ENCODE measurements around the gene ABCC11. TPM values are rescaled to one million over a fixed set of nuclear protein-coding genes. Genes with fewer than 3 reads are reported as not detected.

The ABCC11 gene
- total RNA-seq, 1 experiment from 2014 or later: 0.83 TPM

DNA sequence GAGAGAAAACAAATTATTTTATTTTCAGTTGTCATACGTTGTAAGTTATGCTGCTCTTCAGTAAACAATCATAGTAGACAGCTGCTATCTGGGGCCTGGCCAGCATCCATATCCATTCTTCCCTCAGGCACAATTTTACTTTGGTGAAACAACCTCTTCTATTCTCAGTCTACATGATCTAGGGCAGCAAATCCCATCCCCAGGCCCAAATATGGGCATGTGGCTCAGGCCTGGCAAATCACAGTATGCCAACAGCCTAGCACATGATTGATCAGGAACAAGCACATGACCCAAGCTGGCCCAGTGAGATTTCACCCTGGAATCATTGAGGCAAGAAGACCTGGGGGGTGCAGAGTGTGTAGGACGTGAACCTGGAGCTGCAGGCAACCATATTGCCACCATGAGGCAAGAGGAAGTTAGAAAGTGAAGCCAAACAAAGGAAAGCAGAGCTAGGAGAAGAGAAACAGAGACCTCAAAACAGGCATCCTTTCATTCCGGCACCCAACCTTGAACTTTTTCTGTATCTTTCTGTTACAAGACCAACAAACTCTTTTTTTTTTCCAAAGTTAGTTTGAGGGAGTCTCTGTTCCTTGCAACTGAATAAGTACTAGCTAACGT is 81.3 kb downstream of the ABCC11 start:
- CTCF ChIA-PET: interaction anchor here (0.5 to 1.8 kb wide), 2 partner anchors 1024 to 1365 kb away, joined by 3 to 9 read pairs; no protein-coding TSS in a partner anchor
- Histone ChIP-seq H3F3A (ENCODE audit: insufficient read depth, low read depth) (0 out of 2 replicates have a peak, but pooled peaks cover 5% of the 10 kb centered on the region), H3K4me1 (replicated peaks; ENCODE audit: insufficient read depth) (peaks cover 13% of the 10 kb centered on the region), H3K27ac (peak overlapping the region; percentile 55), H3K4me3 (no peak overlapping the region), H3K36me3 (ENCODE audit: low read depth) (no peaks in the 10 kb centered on the region), H3K9me3 (ENCODE audit: insufficient read depth, low read depth) (no peaks in the 10 kb centered on the region), H3K4me2 (peak overlapping the region; percentile 46; the same call in 1 of the 2 replicates), H4K20me1 (ENCODE audit: insufficient read depth) (no peaks in the 10 kb centered on the region), H2AFZ (no peak overlapping the region), H3K9me2 (ENCODE audit: insufficient read depth) (no peaks in the 10 kb centered on the region), H3K79me2 (ENCODE audit: low read depth) (no peaks in the 10 kb centered on the region), H3K27me3 (ENCODE audit: insufficient read depth, low read depth) (no peaks in the 10 kb centered on the region)
- BruUV-seq (replicated peaks): no TSS peak
- POLR2A ChIA-PET (ENCODE audit: unreplicated experiment): no interaction called here
- peak in 1 of 2 experiments; percentile 45 for DNase-seq
- no peak for TF ChIP-seq EZH2 (IDR thresholded peaks at IDR 0.05; ENCODE audit: low read depth)
- TF ChIP-seq, protein P1, sequence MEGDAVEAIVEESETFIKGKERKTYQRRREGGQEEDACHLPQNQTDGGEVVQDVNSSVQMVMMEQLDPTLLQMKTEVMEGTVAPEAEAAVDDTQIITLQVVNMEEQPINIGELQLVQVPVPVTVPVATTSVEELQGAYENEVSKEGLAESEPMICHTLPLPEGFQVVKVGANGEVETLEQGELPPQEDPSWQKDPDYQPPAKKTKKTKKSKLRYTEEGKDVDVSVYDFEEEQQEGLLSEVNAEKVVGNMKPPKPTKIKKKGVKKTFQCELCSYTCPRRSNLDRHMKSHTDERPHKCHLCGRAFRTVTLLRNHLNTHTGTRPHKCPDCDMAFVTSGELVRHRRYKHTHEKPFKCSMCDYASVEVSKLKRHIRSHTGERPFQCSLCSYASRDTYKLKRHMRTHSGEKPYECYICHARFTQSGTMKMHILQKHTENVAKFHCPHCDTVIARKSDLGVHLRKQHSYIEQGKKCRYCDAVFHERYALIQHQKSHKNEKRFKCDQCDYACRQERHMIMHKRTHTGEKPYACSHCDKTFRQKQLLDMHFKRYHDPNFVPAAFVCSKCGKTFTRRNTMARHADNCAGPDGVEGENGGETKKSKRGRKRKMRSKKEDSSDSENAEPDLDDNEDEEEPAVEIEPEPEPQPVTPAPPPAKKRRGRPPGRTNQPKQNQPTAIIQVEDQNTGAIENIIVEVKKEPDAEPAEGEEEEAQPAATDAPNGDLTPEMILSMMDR (conservative IDR thresholded peaks at IDR 0.05): no peak
- intact Hi-C loops (cut with micrococcal nuclease; ENCODE audit: unreplicated experiment): loop anchor here (1.0 to 10.0 kb wide), 6 partner anchors 361 to 1311 kb away; partner anchors contain the start of gene NETO2

DNA sequence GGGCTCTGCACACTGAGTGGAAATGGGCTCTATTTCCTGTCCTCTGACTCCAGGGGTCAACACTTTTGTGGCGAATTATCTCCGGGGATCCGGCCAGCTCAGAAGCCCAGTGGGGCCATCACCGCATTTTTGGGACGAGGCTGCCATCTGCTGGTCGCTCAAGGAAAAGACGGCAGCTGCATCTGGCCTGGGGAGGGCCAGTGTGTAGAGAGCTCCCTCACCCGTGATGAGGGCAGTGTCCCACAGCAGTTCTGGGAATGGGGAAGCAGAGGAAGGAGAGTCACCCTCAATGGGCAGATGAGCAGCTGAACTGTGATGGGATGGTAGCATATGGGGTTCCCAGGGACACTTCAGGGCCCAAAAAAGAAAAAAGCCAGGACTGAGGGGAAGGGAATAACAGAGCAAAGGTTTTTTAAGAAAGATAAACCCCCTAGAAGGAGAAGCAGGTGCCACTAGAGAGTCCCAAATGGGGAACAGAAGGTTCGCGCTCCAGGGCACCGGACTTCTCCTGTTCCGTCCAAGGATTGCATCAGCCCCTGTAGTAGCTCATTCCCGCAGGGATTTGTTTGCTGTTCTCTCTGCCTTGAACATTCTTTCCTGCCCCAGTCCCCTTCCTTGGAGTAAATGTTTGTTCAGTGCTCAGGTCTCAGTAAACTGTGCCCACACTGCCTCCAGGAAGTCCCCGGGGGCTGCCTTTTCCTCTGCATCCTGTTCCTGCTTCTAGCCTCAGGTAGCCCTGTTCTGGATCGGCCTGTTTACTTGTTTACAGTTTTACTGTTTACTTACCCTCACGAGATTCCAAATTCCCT is 82.2 kb downstream of the ABCC11 start:
- POLR2A ChIA-PET (ENCODE audit: unreplicated experiment): interaction anchor here (0.6 kb wide), 1 partner anchor 286 kb away, joined by 5 read pairs; no protein-coding TSS in a partner anchor
- H3K4me2 ChIP-seq: peak overlapping the region; percentile 46

More for the DNA sequence above, 82.2 kb downstream of the ABCC11 start:
- Histone ChIP-seq H3K36me3 (ENCODE audit: low read depth) (no peaks in the 10 kb centered on the region), H3K4me3 (no peak overlapping the region), H3F3A (ENCODE audit: insufficient read depth, low read depth) (0 out of 2 replicates have a peak, but pooled peaks cover 5% of the 10 kb centered on the region), H3K79me2 (ENCODE audit: low read depth) (no peaks in the 10 kb centered on the region), H4K20me1 (ENCODE audit: insufficient read depth) (no peaks in the 10 kb centered on the region), H3K27ac (peak overlapping the region; percentile 55), H3K9me3 (ENCODE audit: insufficient read depth, low read depth) (no peaks in the 10 kb centered on the region), H3K4me1 (replicated peaks; ENCODE audit: insufficient read depth) (peaks cover 13% of the 10 kb centered on the region), H2AFZ (peak overlapping the region; percentile 55; the same call in 1 of the 2 replicates), H3K27me3 (ENCODE audit: insufficient read depth, low read depth) (no peaks in the 10 kb centered on the region), H3K9me2 (ENCODE audit: insufficient read depth) (no peaks in the 10 kb centered on the region)
- no TSS peak for BruUV-seq (replicated peaks)
- DNase-seq: peak; percentile 34 to 80
- intact Hi-C loops (cut with micrococcal nuclease; ENCODE audit: unreplicated experiment): loop anchor here (1.0 to 10.0 kb wide), 6 partner anchors 362 to 1310 kb away; partner anchors contain the start of gene NETO2
- CTCF ChIA-PET: interaction anchor here (0.6 to 1.8 kb wide), 11 partner anchors 239 to 1325 kb away, joined by 3 to 16 read pairs (median 4); partner anchors contain the start of gene NETO2
- TF ChIP-seq, protein P1 (conservative IDR thresholded peaks at IDR 0.05): peak; percentile 96
- no peak for TF ChIP-seq EZH2 (IDR thresholded peaks at IDR 0.05; ENCODE audit: low read depth)
